ENCODE data around the gene C20orf204. TPM values are rescaled to one million over a fixed set of nuclear protein-coding genes. Genes with fewer than 3 reads are reported as not detected.

C20orf204 gene
- polyA plus RNA-seq, 1 donor from 2014 or later, result 6.0 TPM

DNA sequence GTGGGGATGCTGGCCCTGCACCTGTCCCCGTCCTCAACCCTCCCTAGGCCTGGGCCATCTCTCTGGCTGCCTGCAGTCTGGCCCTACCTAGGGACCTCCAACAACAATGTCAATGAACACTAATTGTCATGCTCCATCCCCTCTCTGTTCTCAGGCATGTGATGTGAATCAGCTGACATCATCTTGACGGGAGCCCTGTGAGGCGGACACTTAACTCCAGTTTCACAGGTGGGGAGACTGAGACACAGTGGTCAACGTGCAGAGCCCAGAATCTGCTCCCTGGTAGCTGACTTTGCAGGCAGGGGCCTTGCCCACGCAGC lies 26.3 kb downstream of the C20orf204 start:
- Histone ChIP-seq H4K20me1 (ENCODE audit: insufficient read depth) (no peaks in the 10 kb centered on the region), H2AFZ (ENCODE audit: low read depth, low read length) (peak overlapping the region; percentile 91), H3K36me3 (ENCODE audit: insufficient read depth, low read length) (no peaks in the 10 kb centered on the region), H3K4me2 (ENCODE audit: low read length) (peak overlapping the region; percentile 73), H3K27me3 (ENCODE audit: insufficient read depth, low read depth, low read length) (no peaks in the 10 kb centered on the region), H3K79me2 (replicated peaks; ENCODE audit: insufficient read depth, low read length) (peaks cover 7% of the 10 kb centered on the region), H3K9me2 (ENCODE audit: insufficient read depth, low read length) (no peaks in the 10 kb centered on the region), H3K9ac (ENCODE audit: low read length) (peak overlapping the region; percentile 83), H3K9me3 (ENCODE audit: low read length) (no peaks in the 10 kb centered on the region), H3F3A (ENCODE audit: insufficient read depth, low read length, poor library complexity, severe bottlenecking) (no peaks in the 10 kb centered on the region), H3K27ac (ENCODE audit: low read length) (no peak overlapping the region), H3K4me3 (ENCODE audit: low read length) (peak overlapping the region; percentile 78)
- TF ChIP-seq RAD21 (conservative IDR thresholded peaks at IDR 0.05), result no peak
- TF ChIP-seq, protein P1, sequence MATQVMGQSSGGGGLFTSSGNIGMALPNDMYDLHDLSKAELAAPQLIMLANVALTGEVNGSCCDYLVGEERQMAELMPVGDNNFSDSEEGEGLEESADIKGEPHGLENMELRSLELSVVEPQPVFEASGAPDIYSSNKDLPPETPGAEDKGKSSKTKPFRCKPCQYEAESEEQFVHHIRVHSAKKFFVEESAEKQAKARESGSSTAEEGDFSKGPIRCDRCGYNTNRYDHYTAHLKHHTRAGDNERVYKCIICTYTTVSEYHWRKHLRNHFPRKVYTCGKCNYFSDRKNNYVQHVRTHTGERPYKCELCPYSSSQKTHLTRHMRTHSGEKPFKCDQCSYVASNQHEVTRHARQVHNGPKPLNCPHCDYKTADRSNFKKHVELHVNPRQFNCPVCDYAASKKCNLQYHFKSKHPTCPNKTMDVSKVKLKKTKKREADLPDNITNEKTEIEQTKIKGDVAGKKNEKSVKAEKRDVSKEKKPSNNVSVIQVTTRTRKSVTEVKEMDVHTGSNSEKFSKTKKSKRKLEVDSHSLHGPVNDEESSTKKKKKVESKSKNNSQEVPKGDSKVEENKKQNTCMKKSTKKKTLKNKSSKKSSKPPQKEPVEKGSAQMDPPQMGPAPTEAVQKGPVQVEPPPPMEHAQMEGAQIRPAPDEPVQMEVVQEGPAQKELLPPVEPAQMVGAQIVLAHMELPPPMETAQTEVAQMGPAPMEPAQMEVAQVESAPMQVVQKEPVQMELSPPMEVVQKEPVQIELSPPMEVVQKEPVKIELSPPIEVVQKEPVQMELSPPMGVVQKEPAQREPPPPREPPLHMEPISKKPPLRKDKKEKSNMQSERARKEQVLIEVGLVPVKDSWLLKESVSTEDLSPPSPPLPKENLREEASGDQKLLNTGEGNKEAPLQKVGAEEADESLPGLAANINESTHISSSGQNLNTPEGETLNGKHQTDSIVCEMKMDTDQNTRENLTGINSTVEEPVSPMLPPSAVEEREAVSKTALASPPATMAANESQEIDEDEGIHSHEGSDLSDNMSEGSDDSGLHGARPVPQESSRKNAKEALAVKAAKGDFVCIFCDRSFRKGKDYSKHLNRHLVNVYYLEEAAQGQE (IDR thresholded peaks at IDR 0.05; ENCODE audit: borderline replicate concordance), result no peak
- TF ChIP-seq MXI1 (conservative IDR thresholded peaks at IDR 0.05; ENCODE audit: poor library complexity, severe bottlenecking), result no peak
- TF ChIP-seq, protein P2, sequence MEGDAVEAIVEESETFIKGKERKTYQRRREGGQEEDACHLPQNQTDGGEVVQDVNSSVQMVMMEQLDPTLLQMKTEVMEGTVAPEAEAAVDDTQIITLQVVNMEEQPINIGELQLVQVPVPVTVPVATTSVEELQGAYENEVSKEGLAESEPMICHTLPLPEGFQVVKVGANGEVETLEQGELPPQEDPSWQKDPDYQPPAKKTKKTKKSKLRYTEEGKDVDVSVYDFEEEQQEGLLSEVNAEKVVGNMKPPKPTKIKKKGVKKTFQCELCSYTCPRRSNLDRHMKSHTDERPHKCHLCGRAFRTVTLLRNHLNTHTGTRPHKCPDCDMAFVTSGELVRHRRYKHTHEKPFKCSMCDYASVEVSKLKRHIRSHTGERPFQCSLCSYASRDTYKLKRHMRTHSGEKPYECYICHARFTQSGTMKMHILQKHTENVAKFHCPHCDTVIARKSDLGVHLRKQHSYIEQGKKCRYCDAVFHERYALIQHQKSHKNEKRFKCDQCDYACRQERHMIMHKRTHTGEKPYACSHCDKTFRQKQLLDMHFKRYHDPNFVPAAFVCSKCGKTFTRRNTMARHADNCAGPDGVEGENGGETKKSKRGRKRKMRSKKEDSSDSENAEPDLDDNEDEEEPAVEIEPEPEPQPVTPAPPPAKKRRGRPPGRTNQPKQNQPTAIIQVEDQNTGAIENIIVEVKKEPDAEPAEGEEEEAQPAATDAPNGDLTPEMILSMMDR (IDR thresholded peaks at IDR 0.05; ENCODE audit: poor library complexity, severe bottlenecking), result no peak
- TF ChIP-seq EP300 (conservative IDR thresholded peaks at IDR 0.05; ENCODE audit: poor library complexity, severe bottlenecking), result no peak
- no peak for TF ChIP-seq SMC3 (conservative IDR thresholded peaks at IDR 0.05; ENCODE audit: poor library complexity)
- no peak for TF ChIP-seq EZH2 (IDR thresholded peaks at IDR 0.05; ENCODE audit: borderline replicate concordance, insufficient read depth, low read length, poor library complexity, severe bottlenecking)
- TF ChIP-seq TAF1 (IDR thresholded peaks at IDR 0.05; ENCODE audit: low read depth), result no peak
- TF ChIP-seq POLR2AphosphoS5 (IDR thresholded peaks at IDR 0.05), result no peak

DNA sequence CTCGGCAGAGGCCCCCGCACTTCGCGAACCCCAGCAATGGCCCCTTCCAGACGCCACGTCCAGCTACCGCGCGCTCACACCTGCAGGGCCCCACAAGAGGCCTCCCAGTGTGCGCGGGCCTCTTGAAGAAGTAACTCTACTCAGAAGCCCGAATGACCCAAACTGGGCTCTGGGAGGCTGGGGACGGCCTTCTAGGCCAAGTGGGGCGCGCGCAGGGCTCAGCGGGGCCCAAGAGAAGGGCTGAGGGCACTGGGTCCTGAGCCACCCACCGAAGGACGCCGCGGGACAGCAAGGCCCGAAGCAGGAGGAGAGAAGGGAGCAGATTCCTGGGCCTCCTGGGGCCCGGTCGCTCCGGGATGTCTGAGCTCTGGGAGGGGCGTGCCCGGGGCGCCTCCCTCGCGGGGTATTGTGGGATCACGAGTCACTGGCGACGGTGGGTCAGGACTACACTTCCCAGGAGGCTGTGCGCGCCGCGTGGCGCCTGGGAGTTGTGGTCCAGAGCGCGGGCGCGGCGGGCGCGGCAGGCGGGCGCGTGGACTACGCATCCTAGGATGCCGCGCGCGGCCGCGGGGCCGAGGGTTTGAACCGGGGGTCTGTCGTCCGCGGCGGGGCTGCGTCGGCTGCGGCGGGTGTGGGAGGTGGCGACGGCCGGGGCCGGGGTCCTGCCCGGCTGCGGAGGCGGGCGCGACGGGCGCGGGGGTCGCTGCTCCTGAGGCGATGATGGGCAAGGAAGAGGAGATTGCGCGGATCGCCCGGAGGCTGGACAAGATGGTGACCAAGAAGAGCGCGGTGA lies 26.8 kb downstream of the C20orf204 start, which contains the start of gene TCEA2:
TCEA2 (plus strand) TSS at position 603 of the 793 bp plus-strand sequence; CDS start at position 718, 115 bp downstream.
- no peaks in the 10 kb centered on the region for H3K9me3 ChIP-seq (ENCODE audit: low read length)
- H3F3A ChIP-seq (ENCODE audit: insufficient read depth, low read length, poor library complexity, severe bottlenecking), result no peaks in the 10 kb centered on the region
- peak within 1 kb of the TSS; percentile 78 for H3K4me3 ChIP-seq (ENCODE audit: low read length)
- TF ChIP-seq RAD21 (conservative IDR thresholded peaks at IDR 0.05) (peak; percentile 12), EP300 (conservative IDR thresholded peaks at IDR 0.05; ENCODE audit: poor library complexity, severe bottlenecking) (peak; percentile 50), SMC3 (conservative IDR thresholded peaks at IDR 0.05; ENCODE audit: poor library complexity) (no peak), MXI1 (conservative IDR thresholded peaks at IDR 0.05; ENCODE audit: poor library complexity, severe bottlenecking) (peak; percentile 82), POLR2AphosphoS5 (IDR thresholded peaks at IDR 0.05) (peak; percentile 61)
- TF ChIP-seq, protein P2 (IDR thresholded peaks at IDR 0.05; ENCODE audit: poor library complexity, severe bottlenecking), result peak; percentile 30
- H3K27me3 ChIP-seq (ENCODE audit: insufficient read depth, low read depth, low read length), result no peaks in the 10 kb centered on the region
- no peaks in the 10 kb centered on the region for H3K9me2 ChIP-seq (ENCODE audit: insufficient read depth, low read length)
- peak within 1 kb of the TSS; percentile 74 for H3K4me2 ChIP-seq (ENCODE audit: low read length)
- H4K20me1 ChIP-seq (ENCODE audit: insufficient read depth), result no peaks in the 10 kb centered on the region
- H3K79me2 ChIP-seq (replicated peaks; ENCODE audit: insufficient read depth, low read length), result peaks cover 7% of the 10 kb centered on the region
- no peaks in the 10 kb centered on the region for H3K36me3 ChIP-seq (ENCODE audit: insufficient read depth, low read length)
- peak within 1 kb of the TSS; percentile 91 for H2AFZ ChIP-seq (ENCODE audit: low read depth, low read length)
- H3K27ac ChIP-seq (ENCODE audit: low read length), result peak within 1 kb of the TSS; percentile 52
- H3K9ac ChIP-seq (ENCODE audit: low read length), result peak within 1 kb of the TSS; percentile 83

Data from neural cell (in vitro differentiated cells).